IPS-NIHi7 (cell line): ENCODE measurements around the gene TBC1D28.
"Not testable (repeated sequence)": the region's sequence is repeated elsewhere in the genome, so short reads cannot be mapped to it uniquely, and the experiment has no call there.

Source experiments
- DNase-seq: peaks from one replicate; pipeline ENCODE4 v3.0.0; 2012; ENCODE audit warnings: mixed read lengths; ENCODE audit errors: extremely low spot score

Gene TBC1D28

GRCh38 chr17:18617613-18618012, 26.6 kb downstream of the TBC1D28 start:
- not testable (repeated sequence) for DNase-seq

- DNase-seq: not testable (repeated sequence)
Measured at GRCh38 chr17:18613016-18613415, 31.2 kb downstream of the TBC1D28 start.

DNA sequence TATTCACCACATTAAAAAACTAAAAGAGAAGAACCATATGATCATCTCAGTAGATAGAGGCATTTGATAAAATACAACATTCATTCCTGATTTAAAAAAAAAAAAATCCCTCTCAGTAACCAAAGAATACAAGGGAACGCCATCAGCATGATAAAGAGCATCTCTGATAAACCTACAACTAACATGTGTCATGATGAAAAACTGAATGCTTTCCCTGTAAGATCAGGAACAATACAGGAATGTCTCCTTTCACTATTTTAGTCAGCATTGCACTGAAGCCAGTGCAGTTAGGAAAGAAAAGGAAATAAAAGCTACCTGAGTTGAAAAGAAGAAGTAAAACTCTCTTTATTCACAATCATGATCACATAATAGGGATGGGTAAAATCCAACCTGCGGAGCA, 51.1 kb downstream of the TBC1D28 start:
- DNase-seq: not testable (repeated sequence)
